ENCODE measurements around the gene TMEM255A.
A peak's percentile ranks its signal among the peaks of the same experiment; 100 is the strongest.

Gene TMEM255A

DNA sequence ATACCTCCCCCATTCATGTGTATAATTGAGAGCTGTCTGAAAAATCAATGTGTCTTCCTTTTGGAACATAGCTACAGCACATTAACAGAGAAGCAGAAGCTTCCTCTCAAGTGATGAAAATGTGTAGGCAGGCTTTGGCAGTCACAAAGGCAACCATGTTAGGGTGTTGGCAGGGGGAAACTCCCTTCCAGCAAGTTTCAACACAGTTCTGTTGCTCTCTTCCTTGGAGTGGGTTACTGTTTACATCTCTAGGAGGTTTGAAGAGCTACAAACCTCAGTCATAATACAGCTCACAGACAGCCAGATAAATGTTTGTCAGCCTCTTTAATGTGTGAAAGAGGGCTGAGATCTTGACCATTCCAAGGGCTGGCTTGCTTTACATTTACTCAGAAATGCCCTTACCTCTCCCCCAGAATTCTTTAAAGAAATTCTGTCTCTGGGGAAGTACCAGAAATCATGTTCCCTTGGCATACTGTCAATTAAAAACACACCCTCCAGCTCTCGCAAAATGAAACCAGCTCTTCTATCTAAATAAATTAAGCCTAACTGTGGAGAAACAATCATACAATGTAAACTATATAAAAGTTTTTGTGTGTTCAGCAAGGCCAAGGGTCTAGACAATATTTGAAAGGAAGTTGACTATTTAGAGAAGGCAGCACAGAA, 41.8 kb downstream of the TMEM255A start:
- DNase-seq (ENCODE audit: low read depth, low spot score), result no peak

DNA sequence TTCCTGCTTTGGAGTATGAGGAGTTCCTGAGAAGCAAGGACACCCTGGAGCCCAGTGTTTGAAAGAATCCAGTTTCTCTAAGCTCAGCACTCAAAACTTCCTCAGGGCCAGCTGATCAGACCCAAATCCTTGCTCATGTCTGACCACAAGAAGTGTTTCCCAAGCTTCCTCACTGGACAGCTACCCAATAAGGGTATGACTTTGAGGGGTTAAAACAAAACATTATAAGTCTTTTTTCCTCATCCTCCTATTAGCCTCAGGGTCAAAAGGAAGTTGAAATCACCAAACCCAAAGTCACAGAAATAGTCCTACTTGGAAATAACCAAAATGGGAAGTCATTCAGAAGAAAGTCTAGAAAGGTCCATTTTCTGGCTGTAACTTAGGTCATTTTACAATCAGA, 46.9 kb downstream of the TMEM255A start:
- no peak for DNase-seq (ENCODE audit: low read depth, low spot score)

DNA sequence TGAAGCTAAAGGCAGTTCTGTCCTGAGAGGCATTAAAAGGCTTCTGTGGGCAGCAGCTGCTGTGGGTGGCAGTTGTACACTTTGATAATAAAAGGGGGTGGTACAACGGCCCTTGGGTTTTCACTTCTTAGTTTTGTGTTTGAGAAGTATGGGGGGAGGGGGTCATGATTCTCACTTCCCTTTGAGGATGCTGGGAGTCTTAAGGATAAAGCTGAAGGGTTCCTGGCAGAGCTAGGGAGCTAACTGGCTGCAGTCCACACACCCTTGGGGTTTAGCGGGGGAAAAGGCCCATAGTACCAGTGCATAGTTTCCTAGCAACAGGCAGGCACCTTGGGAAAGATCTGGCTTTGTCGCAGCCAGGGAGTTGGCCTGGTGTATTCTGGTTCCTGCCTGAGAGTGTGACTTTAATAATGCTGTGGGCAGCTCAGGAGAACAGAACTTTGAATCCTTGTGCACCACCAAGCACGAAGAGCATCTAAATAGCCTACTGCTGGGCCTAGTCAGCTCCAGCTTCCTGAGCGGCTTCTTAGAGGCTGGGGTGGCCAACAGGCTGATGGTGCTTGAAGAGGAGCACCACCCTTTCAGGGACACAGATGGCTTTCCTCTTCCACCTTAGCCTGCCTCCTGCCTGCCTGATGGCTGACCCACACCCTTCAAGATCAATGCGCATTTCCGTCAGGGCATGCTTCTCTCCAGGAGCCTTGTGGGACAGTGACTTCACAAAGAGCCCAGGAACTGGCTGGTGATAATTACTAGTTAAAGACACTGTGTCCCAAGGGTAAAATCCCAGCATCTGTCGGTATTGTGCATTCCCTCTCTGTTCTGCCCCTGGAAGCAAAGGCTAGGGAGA, 48.2 kb downstream of the TMEM255A start:
- DNase-seq (ENCODE audit: low read depth, low spot score), result peak; percentile 77

DNA sequence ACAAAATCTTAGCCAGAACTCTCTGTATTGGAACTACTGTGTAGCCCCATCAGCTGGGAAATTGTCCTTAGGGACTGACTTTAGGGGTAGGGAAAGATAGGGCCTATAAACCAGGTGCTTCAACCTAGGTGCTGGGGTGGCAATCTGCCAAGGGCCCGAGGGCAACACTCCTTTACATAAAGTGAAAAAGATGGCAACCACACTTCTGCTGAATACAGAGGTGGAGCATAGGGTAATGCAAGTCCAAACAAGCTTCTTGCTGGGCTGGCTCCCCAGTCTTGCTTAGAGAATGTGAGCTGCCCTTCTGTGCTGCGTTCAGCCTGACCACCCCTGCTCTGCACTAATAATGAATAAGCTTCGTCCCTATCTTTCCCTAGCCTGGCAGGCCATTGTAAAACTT, 50.9 kb downstream of the TMEM255A start:
- no peak for DNase-seq (ENCODE audit: low read depth, low spot score)

DNA sequence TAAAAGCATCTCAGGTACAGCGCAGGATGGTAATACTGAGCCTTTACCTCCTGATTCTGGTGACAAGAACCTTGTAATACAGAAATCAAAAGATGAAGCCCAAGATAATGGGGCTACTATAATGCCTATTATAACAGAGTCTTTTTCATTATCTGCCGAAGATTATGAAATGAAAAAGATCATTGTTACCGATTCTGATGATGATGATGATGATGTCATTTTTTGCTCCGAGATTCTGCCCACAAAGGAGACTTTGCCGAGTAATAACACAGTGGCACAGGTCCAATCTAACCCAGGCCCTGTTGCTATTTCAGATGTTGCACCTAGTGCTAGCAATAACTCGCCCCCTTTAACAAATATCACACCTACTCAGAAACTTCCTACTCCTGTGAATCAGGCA, 57.5 kb downstream of the TMEM255A start:
- no peak for DNase-seq (ENCODE audit: low read depth, low spot score)

DNA sequence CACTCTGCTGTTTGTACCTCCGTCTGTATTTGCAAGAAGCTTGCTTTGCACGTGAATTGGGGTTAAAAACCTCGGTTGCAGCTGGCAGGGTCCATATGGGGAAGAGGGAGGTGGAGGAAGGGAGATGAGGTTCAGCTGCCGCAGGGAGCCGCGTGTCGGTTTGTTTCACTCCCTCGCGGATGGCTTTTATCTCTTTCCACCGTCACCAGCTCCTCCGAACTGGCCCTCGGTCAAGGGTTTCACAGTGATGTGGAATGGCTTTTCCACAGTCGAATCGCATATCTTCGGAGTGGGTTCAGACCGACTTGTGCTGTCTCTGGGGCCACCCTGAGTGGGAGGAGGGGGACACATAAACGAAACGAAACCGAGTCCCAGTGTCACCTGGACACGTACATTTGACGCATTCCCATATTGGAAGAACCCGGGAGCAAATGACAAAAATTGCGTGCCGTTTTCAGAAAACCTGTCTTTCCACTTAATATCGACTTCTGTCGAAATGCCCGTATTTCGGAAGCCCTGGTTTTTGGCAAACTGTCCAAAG, 59.7 kb downstream of the TMEM255A start:
- peak; percentile 54 for DNase-seq (ENCODE audit: low read depth, low spot score)

DNA sequence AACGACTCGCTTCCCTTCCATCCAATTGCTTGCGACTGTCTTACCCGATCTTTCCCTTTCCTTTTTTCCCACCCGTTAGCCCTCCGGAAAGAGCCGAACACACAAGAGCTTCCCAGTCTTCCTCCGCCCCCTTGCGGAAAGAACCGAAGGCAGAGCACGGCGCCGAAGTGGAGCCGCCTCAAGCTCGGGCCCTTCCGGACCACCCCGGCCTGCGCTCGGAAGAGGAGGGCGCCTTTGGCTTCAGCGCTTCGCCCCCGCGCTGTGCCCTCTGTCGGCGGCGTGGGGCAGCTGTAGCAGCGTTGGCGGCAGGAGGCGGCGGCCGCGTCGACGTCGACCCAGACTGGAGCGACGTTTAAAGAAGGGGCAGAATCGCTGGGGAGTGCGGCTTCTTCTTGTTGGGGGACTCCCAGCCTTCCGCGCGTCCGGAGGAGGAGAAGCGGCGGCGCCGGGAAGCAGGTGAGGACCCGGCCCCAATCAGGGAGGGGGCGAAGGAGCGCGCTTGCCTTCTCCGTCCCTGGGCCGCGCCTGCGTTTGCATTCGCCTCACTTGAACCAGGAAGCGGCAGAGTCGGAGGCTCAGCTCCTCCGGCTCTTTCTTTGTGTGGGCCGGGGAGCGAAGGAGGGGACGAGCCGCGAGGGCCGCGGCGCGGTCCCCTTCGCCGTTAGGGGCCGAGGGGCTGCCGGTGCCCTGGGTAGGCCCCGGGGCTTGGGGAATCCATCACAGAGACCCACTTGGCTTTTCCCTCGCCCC, 60.6 kb downstream of the TMEM255A start, which contains the start of gene ZBTB33:
ZBTB33 (plus strand) TSS at position 291 of the 750 bp plus-strand sequence. CDS start 2,604 bp downstream, outside the sequence.
- peak; percentile 99 for DNase-seq (ENCODE audit: low read depth, low spot score)

DNA sequence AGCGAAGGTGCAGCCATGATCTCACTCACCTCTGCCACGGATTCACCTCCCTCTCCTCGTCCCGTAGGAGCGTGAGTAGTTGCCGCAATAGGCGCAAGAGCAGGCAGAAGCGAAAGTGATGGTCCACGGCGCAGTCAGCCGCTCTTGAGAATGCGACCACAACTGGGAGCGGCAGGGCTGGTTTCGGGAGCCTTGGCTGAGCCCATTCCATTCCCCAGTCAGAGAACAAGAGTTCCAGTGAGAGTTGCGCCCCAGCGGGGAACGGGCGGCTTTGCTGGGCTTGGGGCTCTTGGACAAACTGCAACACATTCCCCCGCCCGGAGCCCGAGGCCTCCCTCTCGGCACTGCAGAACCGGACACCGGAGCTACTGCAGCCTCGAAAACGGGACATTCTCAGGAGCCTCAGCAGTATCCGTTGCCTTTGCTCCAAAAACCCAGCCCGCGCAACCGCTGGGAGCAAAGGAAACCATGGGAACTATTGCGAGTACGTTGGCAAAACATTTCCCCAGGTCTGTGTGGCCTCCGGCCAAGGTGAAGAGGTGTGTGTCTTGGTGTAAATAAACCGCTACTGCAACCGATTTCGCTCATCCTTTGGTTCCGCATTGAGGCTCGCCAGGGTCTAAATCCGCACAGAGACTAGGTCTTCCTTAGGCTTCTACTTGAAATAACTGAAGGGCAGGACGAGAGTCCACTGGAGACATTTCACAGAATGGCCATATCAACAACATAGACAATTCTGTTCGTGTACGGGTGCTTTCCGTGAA, 66.3 kb downstream of the TMEM255A start:
- DNase-seq (ENCODE audit: low read depth, low spot score), result peak; percentile 92

DNA sequence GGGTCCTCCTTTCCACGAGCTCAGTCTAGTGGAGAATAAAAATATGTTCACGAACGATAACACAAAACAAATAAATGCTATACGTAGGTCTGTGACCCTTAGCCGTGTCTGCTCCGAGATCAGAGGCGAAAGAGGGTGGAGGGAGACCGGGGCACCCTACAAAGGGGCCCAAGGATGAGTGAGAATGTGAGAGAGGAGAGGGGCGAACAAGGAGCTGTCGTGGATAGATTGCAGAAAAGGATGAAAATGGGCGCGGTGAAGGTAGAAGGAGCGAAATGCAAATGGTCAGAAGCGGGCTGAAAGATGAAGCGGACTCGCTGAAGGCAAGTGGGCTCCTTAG, 66.9 kb downstream of the TMEM255A start:
- no peak for DNase-seq (ENCODE audit: low read depth, low spot score)

DNA sequence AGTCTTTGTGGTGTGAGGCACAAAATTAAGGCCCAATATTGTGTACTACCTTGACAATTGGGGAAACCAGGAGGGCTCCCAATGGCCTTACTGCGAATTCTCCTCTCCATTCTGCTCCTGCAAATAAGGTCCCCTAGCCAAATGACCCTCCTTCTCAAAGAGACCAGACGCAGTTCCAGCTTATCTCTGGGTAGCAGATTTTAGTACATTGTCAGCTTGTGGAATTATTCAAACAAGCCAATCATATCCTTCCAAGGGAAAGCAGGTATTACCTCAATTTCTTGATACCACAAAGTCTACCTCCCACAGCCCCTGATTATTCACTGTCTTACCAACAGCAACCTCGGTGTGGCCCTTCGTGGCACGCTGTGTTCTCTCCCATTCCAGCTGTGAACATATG, 68.4 kb downstream of the TMEM255A start:
- DNase-seq (ENCODE audit: low read depth, low spot score), result no peak

DNA sequence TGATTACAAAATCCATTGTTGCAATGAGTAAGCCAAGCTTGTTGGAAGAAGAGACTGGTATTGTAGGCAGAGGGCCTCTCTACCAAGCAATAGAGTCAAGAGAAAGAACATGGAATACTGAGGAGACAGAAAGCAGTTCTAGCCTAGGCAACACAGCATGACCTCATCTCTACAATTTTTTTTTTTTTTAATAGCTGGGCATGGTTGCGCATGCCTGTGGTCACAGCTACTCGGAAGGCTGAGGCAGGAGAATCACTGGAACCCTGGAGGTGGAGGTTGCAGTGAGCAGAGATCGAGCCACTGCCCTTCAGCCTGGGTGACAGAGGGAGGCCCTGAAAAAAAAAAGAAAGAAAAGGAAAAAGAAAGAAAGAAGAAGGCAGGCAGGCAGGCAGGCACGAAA, 72.3 kb downstream of the TMEM255A start:
- DNase-seq (ENCODE audit: low read depth, low spot score), result no peak

DNA sequence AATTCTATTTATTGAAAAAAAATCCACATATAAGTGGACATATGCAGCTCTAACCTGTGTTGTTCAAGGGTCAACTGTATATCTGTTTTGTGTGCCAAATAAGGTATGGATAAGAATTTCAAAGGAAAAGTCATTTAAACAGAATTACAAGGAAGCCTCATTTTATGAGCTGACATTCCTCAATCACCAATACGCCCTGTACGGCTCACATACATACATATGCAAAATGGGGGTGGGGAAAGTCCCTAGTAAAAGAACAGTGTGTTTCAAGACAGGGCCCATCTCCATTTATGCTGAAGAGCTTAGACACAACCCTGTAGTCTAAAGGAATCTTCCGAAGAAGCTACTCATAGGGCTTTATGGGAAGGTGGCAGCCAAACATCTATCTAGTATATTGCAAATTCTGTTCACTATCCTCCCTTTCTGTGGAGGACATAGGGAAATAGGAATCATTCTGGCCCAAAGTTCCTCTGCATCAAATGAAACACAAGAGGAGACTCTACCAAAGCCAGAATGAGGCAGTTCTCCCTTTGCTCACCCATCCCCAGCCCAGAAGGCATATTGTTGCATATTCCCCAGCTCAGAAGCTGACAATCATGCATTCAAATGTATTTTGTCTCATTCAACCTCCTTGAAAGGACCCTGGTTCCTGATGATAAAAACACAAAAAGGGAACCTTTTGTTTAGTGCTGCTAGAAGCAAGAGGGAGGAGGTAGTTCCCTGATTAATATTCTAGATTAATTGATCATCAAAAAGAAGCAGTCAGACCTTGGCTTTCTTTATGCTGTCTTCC, 74.4 kb downstream of the TMEM255A start:
- no peak for DNase-seq (ENCODE audit: low read depth, low spot score)

DNA sequence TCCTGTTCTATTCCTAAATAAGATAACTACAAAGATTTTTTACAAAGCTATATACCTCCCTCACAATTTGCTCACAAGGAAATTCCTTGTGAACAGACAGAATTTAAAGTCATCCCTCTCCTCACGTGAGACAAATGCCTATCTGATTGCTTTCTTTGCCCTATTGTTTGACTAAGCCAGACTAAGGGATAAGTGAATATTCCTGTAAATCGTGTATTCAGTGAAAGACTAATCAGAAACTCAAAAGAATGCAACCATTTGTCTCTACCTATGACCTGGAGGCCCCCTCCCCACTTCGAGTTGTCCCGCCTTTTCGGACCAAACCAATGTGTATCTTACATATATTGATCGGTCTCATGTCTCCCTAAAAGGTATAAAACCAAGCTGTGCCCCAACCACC, 76.0 kb downstream of the TMEM255A start:
- DNase-seq (ENCODE audit: low read depth, low spot score), result peak; percentile 18

DNA sequence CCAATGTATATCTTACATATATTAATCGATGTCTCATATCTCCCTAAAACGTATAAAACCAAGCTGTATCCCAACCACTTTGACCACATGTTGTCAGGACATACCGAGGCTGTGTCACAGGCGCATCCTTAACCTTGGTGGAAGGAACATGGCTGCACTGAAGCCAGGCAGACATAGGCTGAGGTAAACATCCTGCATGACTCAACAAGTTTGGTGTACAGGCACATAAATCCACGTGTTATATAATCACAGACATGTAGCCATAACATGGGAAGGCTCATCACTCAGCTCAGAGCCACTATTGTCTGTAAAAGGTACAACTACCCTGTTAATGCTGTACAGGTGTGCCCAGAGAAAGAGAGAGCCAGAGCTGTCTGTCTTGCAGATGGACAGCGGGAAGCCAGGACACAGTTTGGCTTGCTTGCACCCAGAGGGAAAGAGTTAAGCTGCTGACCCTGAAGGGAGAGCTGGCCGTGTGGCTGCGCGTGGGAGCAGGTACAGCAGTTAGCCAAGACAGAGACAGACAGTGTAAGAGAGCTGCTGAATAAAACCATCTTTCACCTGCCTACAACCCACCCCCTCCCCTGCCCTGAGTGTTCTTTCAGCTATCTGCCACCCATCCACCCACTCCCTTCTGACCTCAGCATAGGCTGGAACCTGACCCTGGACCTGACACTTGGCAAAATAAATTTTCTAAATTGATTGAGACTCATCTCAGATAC, 82.9 kb downstream of the TMEM255A start:
- DNase-seq (ENCODE audit: low read depth, low spot score), result no peak

DNA sequence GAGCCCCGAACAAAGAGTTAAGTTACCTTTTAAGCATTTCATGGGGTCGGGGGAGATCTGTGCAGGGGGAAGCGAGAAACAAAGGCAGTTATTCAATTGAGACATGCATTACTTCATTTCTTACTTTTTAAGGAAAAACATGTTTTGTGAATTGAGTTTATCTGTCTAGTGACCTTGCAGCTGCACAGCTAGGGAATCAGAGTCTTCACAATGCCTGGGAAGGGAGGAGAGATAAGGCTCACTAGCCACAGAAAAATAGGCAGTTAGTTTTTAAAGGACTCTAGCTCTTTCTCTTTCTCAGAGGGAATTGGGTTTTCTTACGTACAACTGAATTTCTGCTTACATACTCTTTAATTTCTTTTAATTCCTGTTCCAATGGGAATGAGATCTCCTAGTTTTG, 86.9 kb downstream of the TMEM255A start:
- no peak for DNase-seq (ENCODE audit: low read depth, low spot score)

DNA sequence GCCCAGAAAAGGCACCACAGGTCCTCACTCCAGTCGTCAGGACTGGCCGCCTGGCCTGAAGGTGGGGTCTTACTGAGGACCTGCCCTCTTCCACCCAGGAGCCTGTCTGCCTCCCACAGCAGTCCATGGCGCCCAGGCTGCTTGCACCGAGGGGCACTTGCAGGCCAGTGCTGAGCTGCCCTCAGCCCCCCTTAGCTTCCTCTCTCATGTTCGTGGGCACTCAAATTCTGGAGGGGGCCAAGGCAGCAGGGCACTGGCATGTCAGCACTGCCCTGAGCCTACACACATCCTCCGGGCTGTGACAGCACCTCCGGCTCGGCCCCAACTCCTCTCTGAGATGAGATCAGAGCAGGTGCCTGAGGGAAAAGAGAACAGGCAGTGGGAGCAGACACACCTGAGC, 87.9 kb downstream of the TMEM255A start:
- DNase-seq (ENCODE audit: low read depth, low spot score), result no peak

DNA sequence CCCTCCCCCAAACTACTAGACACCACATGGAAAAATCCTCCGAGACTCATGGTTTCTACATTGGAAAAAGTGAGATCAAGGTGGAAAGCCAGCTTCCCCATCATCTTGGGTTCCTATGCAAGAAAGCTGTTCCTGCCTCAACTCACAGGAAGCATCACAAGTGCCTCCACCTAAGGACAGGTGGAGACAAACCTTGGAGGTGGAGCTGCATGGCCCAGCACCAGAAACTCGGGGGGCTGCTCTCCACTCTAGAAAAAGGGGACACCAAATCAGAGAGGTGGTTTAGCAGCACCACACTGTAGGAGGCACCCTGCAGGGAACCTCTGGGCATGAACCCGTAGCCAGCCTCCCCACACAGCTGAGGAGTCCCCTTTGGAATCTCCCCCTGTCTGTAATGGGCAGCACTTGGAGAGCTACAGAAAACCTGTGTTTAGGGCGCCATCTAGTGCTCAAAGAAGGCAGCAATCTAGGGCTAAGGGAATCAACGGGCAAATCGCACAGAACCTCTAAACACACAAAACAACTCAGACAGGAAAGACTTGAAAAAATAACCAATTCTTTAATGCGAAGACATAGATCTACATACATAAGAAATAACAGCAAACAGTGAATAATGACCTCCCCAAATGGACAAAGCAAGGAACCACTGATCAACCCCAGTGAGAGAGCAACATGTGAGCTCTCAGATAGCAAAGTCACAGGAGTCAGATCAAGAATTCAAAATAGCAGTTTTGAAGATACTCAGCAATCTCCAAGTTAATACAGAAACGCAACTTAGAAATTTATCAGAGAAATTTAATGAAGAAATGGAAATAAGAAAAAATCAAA, 97.6 kb downstream of the TMEM255A start:
- DNase-seq (ENCODE audit: low read depth, low spot score), result peak; percentile 83

Data from ELF-1 (cell line).